DMS153 treated with DMSO at 0.1 percent for 48 hours (cell line): Measurements from ENCODE around the gene TMEM82.

Source experiments
- DNase-seq: peaks from one replicate; lab custom pipeline; 2025; ENCODE audit not compliant: unreplicated experiment; lab: John Stamatoyannopoulos, UW

Gene TMEM82

GRCh38 chr1:15719381-15720120, 22.7 kb upstream of the TMEM82 start:
- no peak for DNase-seq

GRCh38 chr1:15720861-15721260, 21.4 kb upstream of the TMEM82 start:
- DNase-seq = no peak

- no peak for DNase-seq
Measured at GRCh38 chr1:15722411-15722810, 19.9 kb upstream of the TMEM82 start.

- DNase-seq = no peak
Measured at GRCh38 chr1:15722836-15723532, 19.3 kb upstream of the TMEM82 start.

GRCh38 chr1:15723631-15724246, 18.6 kb upstream of the TMEM82 start:
- no peak for DNase-seq

GRCh38 chr1:15724949-15725880, 17.1 kb upstream of the TMEM82 start:
- no peak for DNase-seq

- DNase-seq = no peak
Measured at GRCh38 chr1:15726508-15726907, 15.8 kb upstream of the TMEM82 start.

- no peak for DNase-seq
Measured at GRCh38 chr1:15727021-15727420, 15.3 kb upstream of the TMEM82 start.

- DNase-seq = no peak
Measured at GRCh38 chr1:15727424-15727823, 14.9 kb upstream of the TMEM82 start.

GRCh38 chr1:15727866-15728534, 14.3 kb upstream of the TMEM82 start:
- no peak for DNase-seq

- DNase-seq = no peak
Measured at GRCh38 chr1:15728937-15729657, 13.2 kb upstream of the TMEM82 start.

- DNase-seq = no peak
Measured at GRCh38 chr1:15730423-15730822, 11.9 kb upstream of the TMEM82 start.

GRCh38 chr1:15730936-15731335, 11.4 kb upstream of the TMEM82 start:
- no peak for DNase-seq

GRCh38 chr1:15731735-15732685, 10.3 kb upstream of the TMEM82 start:
- no peak for DNase-seq

- DNase-seq = no peak
Measured at GRCh38 chr1:15732686-15733081, 9.6 kb upstream of the TMEM82 start.

- no peak for DNase-seq
Measured at GRCh38 chr1:15733218-15733725, 9.0 kb upstream of the TMEM82 start.

- DNase-seq = no peak
Measured at GRCh38 chr1:15733726-15734226, 8.5 kb upstream of the TMEM82 start.

GRCh38 chr1:15734296-15734695, 8.0 kb upstream of the TMEM82 start:
- no peak for DNase-seq
